Measurements from ENCODE around the gene DCLK1. TPM values are rescaled to one million over a fixed set of nuclear protein-coding genes. Genes with fewer than 3 reads are reported as not detected.
A peak's percentile ranks its signal among the peaks of the same experiment; 100 is the strongest.
"Not testable (repeated sequence)": the region's sequence is repeated elsewhere in the genome, so short reads cannot be mapped to it uniquely, and the experiment has no call there.

Gene DCLK1
- total RNA-seq, 1 donor from 2014 or later, result under 0.01 TPM

GRCh38 chr13:36105726-36106125 lies 25.5 kb downstream of the DCLK1 start:
- FAIRE-seq (no peak), DNase-seq (ENCODE audit: low read depth) (no peak)
- TF ChIP-seq CTCF (IDR thresholded peaks at IDR 0.05; ENCODE audit: insufficient read depth, low read length, severe bottlenecking), result no peak
- no peak overlapping the region for H3K4me3 ChIP-seq (ENCODE audit: low read depth, low read length)
- H3K36me3 ChIP-seq (ENCODE audit: control insufficient read depth, insufficient read depth, low read length), result no peaks in the 10 kb centered on the region
- H3K27me3 ChIP-seq (ENCODE audit: control insufficient read depth, insufficient read depth, low read length), result no peaks in the 10 kb centered on the region

GRCh38 chr13:36102721-36103120 lies 28.5 kb downstream of the DCLK1 start:
- Histone ChIP-seq H3K36me3 (ENCODE audit: control insufficient read depth, insufficient read depth, low read length) (no peaks in the 10 kb centered on the region), H3K27me3 (ENCODE audit: control insufficient read depth, insufficient read depth, low read length) (no peaks in the 10 kb centered on the region), H3K4me3 (ENCODE audit: low read depth, low read length) (no peak overlapping the region)
- TF ChIP-seq CTCF (IDR thresholded peaks at IDR 0.05; ENCODE audit: insufficient read depth, low read length, severe bottlenecking), result no peak
- DNase-seq (ENCODE audit: low read depth) (no peak), FAIRE-seq (no peak)

- not testable (repeated sequence) for H3K36me3 ChIP-seq (ENCODE audit: control insufficient read depth, insufficient read depth, low read length); H3K4me3 ChIP-seq (ENCODE audit: low read depth, low read length); DNase-seq (ENCODE audit: low read depth); FAIRE-seq; H3K27me3 ChIP-seq (ENCODE audit: control insufficient read depth, insufficient read depth, low read length)
These were observed 29.3 kb downstream of the DCLK1 start for GRCh38 chr13:36101907-36102306.

GRCh38 chr13:36101157-36101556 lies 30.0 kb downstream of the DCLK1 start:
- Histone ChIP-seq H3K36me3 (ENCODE audit: control insufficient read depth, insufficient read depth, low read length) (no peaks in the 10 kb centered on the region), H3K4me3 (ENCODE audit: low read depth, low read length) (no peak overlapping the region), H3K27me3 (ENCODE audit: control insufficient read depth, insufficient read depth, low read length) (no peaks in the 10 kb centered on the region)
- DNase-seq (ENCODE audit: low read depth), result no peak
- peak; percentile 50 for FAIRE-seq
- TF ChIP-seq CTCF (IDR thresholded peaks at IDR 0.05; ENCODE audit: insufficient read depth, low read length, severe bottlenecking), result no peak

GRCh38 chr13:36098080-36098479 lies 33.1 kb downstream of the DCLK1 start:
- no peak for DNase-seq (ENCODE audit: low read depth)
- Histone ChIP-seq H3K36me3 (ENCODE audit: control insufficient read depth, insufficient read depth, low read length) (no peaks in the 10 kb centered on the region), H3K4me3 (ENCODE audit: low read depth, low read length) (no peak overlapping the region), H3K27me3 (ENCODE audit: control insufficient read depth, insufficient read depth, low read length) (no peaks in the 10 kb centered on the region)
- FAIRE-seq, result no peak
- no peak for TF ChIP-seq CTCF (IDR thresholded peaks at IDR 0.05; ENCODE audit: insufficient read depth, low read length, severe bottlenecking)

GRCh38 chr13:36096461-36097416 lies 34.4 kb downstream of the DCLK1 start:
- peak; percentile 39 for DNase-seq (ENCODE audit: low read depth)

More at GRCh38 chr13:36096461-36097416, 34.4 kb downstream of the DCLK1 start:
- Histone ChIP-seq H3K36me3 (ENCODE audit: control insufficient read depth, insufficient read depth, low read length) (no peaks in the 10 kb centered on the region), H3K4me3 (ENCODE audit: low read depth, low read length) (no peak overlapping the region), H3K27me3 (ENCODE audit: control insufficient read depth, insufficient read depth, low read length) (no peaks in the 10 kb centered on the region)
- FAIRE-seq, result no peak
- TF ChIP-seq CTCF (IDR thresholded peaks at IDR 0.05; ENCODE audit: insufficient read depth, low read length, severe bottlenecking), result no peak
